GM12878 (cell line): ENCODE results near the gene GDAP1L1. TPM values are rescaled to one million over a fixed set of nuclear protein-coding genes. Genes with fewer than 3 reads are reported as not detected.

ENCODE experiments used
- ATAC-seq: fragments of 200-7000 bp; cut with Tn5 transposase; 3 replicates; pipeline ENCODE4 v1.9.1; 2020; ENCODE audit warnings: mild to moderate bottlenecking, moderate library complexity
- BruUV-seq: library from RNA; stranded (reverse); fragments of 400-500 nt; replicated peaks from 2 replicates; lab custom pipeline; 2021; lab: Mats Ljungman, UMichigan
- CTCF ChIA-PET: fragments of 300-600 bp; sonication (Branson Sonifier 250); formaldehyde crosslinking; extraction: SDS; loops from one replicate; lab custom pipeline; 2021; ENCODE audit warnings: inconsistent platforms; lab: Yijun Ruan, JAX
- POLR2A ChIA-PET: fragments of 350-600 bp; formaldehyde crosslinking; extraction: SDS; loops from one replicate; lab custom pipeline; 2021; ENCODE audit warnings: inconsistent platforms; lab: Charles Lee
- RAD21 ChIA-PET: fragments of 300-600 bp; sonication (Branson Sonifier 250); formaldehyde crosslinking; loops from one replicate; lab custom pipeline; 2023; ENCODE audit warnings: antibody characterized with exemption; ENCODE audit not compliant: unreplicated experiment; lab: Charles Lee
- SMC1A ChIA-PET: fragments of 300-600 bp; sonication (Branson Sonifier 250); formaldehyde crosslinking; loops from one replicate; lab custom pipeline; 2023; ENCODE audit not compliant: unreplicated experiment, uncharacterized antibody; lab: Charles Lee
- DNase-seq: peaks from one replicate; pipeline ENCODE4 v3.0.0-alpha.2; 2011; ENCODE audit warnings: low read depth, low spot score
- FAIRE-seq: peaks from 3 replicates; lab custom pipeline; 2011; peaks lifted over from hg19 to GRCh38; lab: Jason Lieb, UNC
- H2AFZ ChIP-seq: 2 replicates; pipeline ENCODE4 v1.6.0; 2011; ENCODE audit warnings: low read depth, low read length, control low read depth; ENCODE audit not compliant: control insufficient read depth
- H3K27ac ChIP-seq: 2 replicates; pipeline ENCODE4 v1.5.1; 2011; ENCODE audit warnings: control low read depth; ENCODE audit not compliant: control insufficient read depth, insufficient read depth
- H3K27me3 ChIP-seq, 2 experiments: replicated peaks in 1 of 2; 2 replicates each; pipeline versions ENCODE4 v1.6.0 to v1.6.1; 2011; ENCODE audit warnings: low read length in 1 of 2; ENCODE audit not compliant: control insufficient read depth in 2 of 2, insufficient read depth in 2 of 2
- H3K36me3 ChIP-seq, 2 experiments: 2 replicates each; pipeline ENCODE4 v1.5.1; 2011; ENCODE audit warnings: low read length in 1 of 2; ENCODE audit not compliant: control insufficient read depth in 2 of 2, insufficient read depth in 2 of 2
- H3K4me1 ChIP-seq: 2 replicates; pipeline ENCODE4 v1.6.1; 2011; ENCODE audit warnings: mild to moderate bottlenecking, low read length, moderate library complexity, mixed read lengths; ENCODE audit not compliant: control insufficient read depth, insufficient read depth
- H3K4me2 ChIP-seq: 2 replicates; pipeline ENCODE4 v1.6.0; 2011; ENCODE audit warnings: control low read depth; ENCODE audit not compliant: control insufficient read depth, insufficient read depth
- H3K4me3 ChIP-seq: fragments of 200-600 bp; sonication (generic); 2 replicates; pipeline ENCODE4 v1.5.1; 2016
- H3K79me2 ChIP-seq: 2 replicates; pipeline ENCODE4 v1.6.0; 2011; ENCODE audit warnings: low read length; ENCODE audit not compliant: control insufficient read depth, insufficient read depth
- H3K9ac ChIP-seq: 2 replicates; pipeline ENCODE4 v1.8.0; 2011; ENCODE audit warnings: low read length, control low read depth, mixed read lengths; ENCODE audit not compliant: control insufficient read depth, insufficient read depth
- H3K9me3 ChIP-seq: replicated peaks from 3 replicates; pipeline ENCODE4 v1.5.1; 2011; ENCODE audit warnings: mild to moderate bottlenecking, low read length; ENCODE audit not compliant: control insufficient read depth, insufficient read depth
- H4K20me1 ChIP-seq: 2 replicates; pipeline ENCODE4 v1.6.0; 2011; ENCODE audit not compliant: control insufficient read depth, insufficient read depth
- BCL11A ChIP-seq: IDR thresholded peaks from 2 replicates; pipeline ENCODE4 v1.6.1; 2011; ENCODE audit warnings: low read depth, low read length
- CHD4 ChIP-seq: fragments of 200-600 bp; sonication (generic); IDR thresholded peaks from 2 replicates; pipeline ENCODE4 v1.6.1; 2016; ENCODE audit warnings: mild to moderate bottlenecking
- HDGF ChIP-seq: fragments of 450-650 bp; IDR thresholded peaks from 2 replicates; pipeline ENCODE4 v1.6.1; 2016; ENCODE audit warnings: antibody characterized with exemption
- HSF1 ChIP-seq: fragments of 150-350 bp; IDR thresholded peaks from 2 replicates; pipeline ENCODE4 v1.6.1; 2014; ENCODE audit warnings: mild to moderate bottlenecking, low read depth, low read length
- JUNB ChIP-seq: IDR thresholded peaks from 2 replicates; pipeline ENCODE4 v1.6.1; 2016; ENCODE audit warnings: antibody characterized with exemption, mild to moderate bottlenecking
- KAT2A ChIP-seq: conservative IDR thresholded peaks from 2 replicates; pipeline ENCODE4 v1.6.1; 2011; ENCODE audit warnings: low read depth, low read length; ENCODE audit not compliant: control insufficient read depth
- MYB ChIP-seq: fragments of 150-350 bp; IDR thresholded peaks from 2 replicates; pipeline ENCODE4 v1.6.1; 2014; ENCODE audit warnings: mild to moderate bottlenecking, low read depth, low read length, borderline replicate concordance
- POLR2A ChIP-seq: IDR thresholded peaks from 2 replicates; pipeline ENCODE4 v1.6.1; 2011; ENCODE audit warnings: low read depth, mild to moderate bottlenecking, low read length
- RAD51 ChIP-seq: fragments of 450-650 bp; IDR thresholded peaks from 2 replicates; pipeline ENCODE4 v1.6.1; 2016; ENCODE audit warnings: moderate library complexity, mild to moderate bottlenecking, inconsistent platforms
- SMAD5 ChIP-seq: IDR thresholded peaks from 2 replicates; pipeline ENCODE4 v1.6.1; 2016; ENCODE audit warnings: antibody characterized with exemption, low read depth
- SRF ChIP-seq, 2 experiments: IDR thresholded peaks; 2 replicates each; pipeline ENCODE4 v1.6.1; 2011; ENCODE audit warnings: low read depth in 2 of 2, low read length in 2 of 2, mild to moderate bottlenecking in 1 of 2, moderate library complexity in 1 of 2
- TBL1XR1 ChIP-seq: IDR thresholded peaks from 2 replicates; pipeline ENCODE4 v1.6.1; 2012; ENCODE audit warnings: low read depth, low read length, improper control_type of control experiment
- USF1 ChIP-seq: IDR thresholded peaks from 2 replicates; pipeline ENCODE4 v1.6.1; 2011; ENCODE audit warnings: borderline replicate concordance, low read depth, mild to moderate bottlenecking, moderate library complexity, mixed read lengths, low read length; ENCODE audit not compliant: insufficient read depth; ENCODE audit errors: extremely low read length
- ZBTB40 ChIP-seq: fragments of 450-650 bp; IDR thresholded peaks from 2 replicates; pipeline ENCODE4 v1.6.1; 2016; ENCODE audit warnings: mild to moderate bottlenecking, moderate library complexity, borderline replicate concordance
- WGBS: methylation state at CpG from one replicate; pipeline ENCODE4 v1.1.6; 2016; ENCODE audit warnings: low lambda C conversion rate; ENCODE audit not compliant: insufficient replicate concordance, insufficient coverage; ENCODE audit errors: missing lambda C conversion rate; 5-methylcytosine and 5-hydroxymethylcytosine counted together
- in situ Hi-C: fragments of 300-500 bp; cut with MboI; formaldehyde crosslinking; loops from 9 replicates; pipeline ENCODE4 v1.14.3; 2018; ENCODE audit warnings: mixed read lengths
- intact Hi-C: fragments of 100-400 bp; cut with micrococcal nuclease; formaldehyde crosslinking; loops from one replicate; pipeline ENCODE4 v1.14.2; 2022; ENCODE audit not compliant: unreplicated experiment
- polyA plus RNA-seq, 11 experiments: library from polyadenylated mRNA; depleted of rRNA in 4 of 11; unstranded in 6 of 11; stranded (reverse) in 5 of 11; fragments of >200 nt; fragmentation: Nextera tagmentation in 4 of 11; fragmentation: Illumina TruSeq in 1 of 11; extraction: Ambion mirVana in 4 of 11; extraction: Trizol in 1 of 11; gene quantifications; 1 replicate in 1 of 11; 2 replicates in 10 of 11; pipeline versions ENCODE4 v1.2.1 to v1.2.3, GENCODE V29; 2011 to 2016; ENCODE audit warnings: inconsistent platforms in 2 of 11, missing spikeins in 2 of 11, low read depth in 1 of 11
- total RNA-seq, 4 experiments: library from RNA; depleted of rRNA in 3 of 4; stranded (reverse); fragments of >200 nt in 3 of 4; fragmentation: Illumina TruSeq in 1 of 4; extraction: Trizol in 1 of 4; gene quantifications; 2 replicates each; pipeline versions ENCODE4 v1.2.1 to v1.2.3, GENCODE V29; 2013 to 2021

GDAP1L1 gene
- total and polyA plus RNA-seq, 10 of the 15 experiments (the other 5 are each of a cell fraction or from before 2014, with no cell fraction given), result 0.08 to 0.38 TPM; not detected in 8

- Histone ChIP-seq H3K4me2 (no peak overlapping the region), H3K4me1 (no peaks in the 10 kb centered on the region; the same call in 1 of the 2 replicates), H3K27ac (no peak overlapping the region), H3K79me2 (no peaks in the 10 kb centered on the region), H3K36me3 (no peaks in the 10 kb centered on the region), H4K20me1 (no peaks in the 10 kb centered on the region), H3K27me3 (no peaks in the 10 kb centered on the region; a peak in 1 of 4 replicates), H3K9me3 (no peaks in the 10 kb centered on the region), H3K4me3 (no peak overlapping the region), H2AFZ (no peak overlapping the region), H3K9ac (no peak overlapping the region)
- ChIA-PET POLR2A (no interaction called here), CTCF (no interaction called here), SMC1A (no interaction called here), RAD21 (no interaction called here)
- TF ChIP-seq HDGF (no peak), ZBTB40 (no peak), USF1 (no peak), KAT2A (no peak), SRF (IDR thresholded peaks at IDR 0.05; ENCODE audit: low read depth in 2 of 2, low read length in 2 of 2) (no peak), BCL11A (no peak), POLR2A (no peak), HSF1 (no peak), RAD51 (no peak), CHD4 (no peak), TBL1XR1 (no peak), MYB (no peak), SMAD5 (no peak), JUNB (no peak)
- no peak for FAIRE-seq
- WGBS, result 40% methylated on average over 2 of the region's 2 CpGs
- no TSS peak for BruUV-seq
- no peak for DNase-seq
- in situ Hi-C loops (no loop called here), intact Hi-C loops (no loop called here)
- no peak for ATAC-seq
Observed at GRCh38 chr20:44280387-44280786, 33.3 kb downstream of the GDAP1L1 start.
